Neural cell (in vitro differentiated cells): ENCODE results near the gene MRO. TPM values are rescaled to one million over a fixed set of nuclear protein-coding genes. Genes with fewer than 3 reads are reported as not detected.

Experiments used
- H2AFZ ChIP-seq: fragments of 200-600, 300-800 bp; sonication (generic), shearing (Covaris generic); 2 replicates; pipeline ENCODE4 v1.6.0; 2014; ENCODE audit warnings: low read depth, mild to moderate bottlenecking, antibody characterized with exemption, low read length, moderate library complexity
- H3F3A ChIP-seq: fragments of 200-600 bp; shearing (Covaris generic); 2 replicates; pipeline ENCODE4 v1.6.1; 2016; ENCODE audit warnings: mild to moderate bottlenecking, moderate library complexity, mixed read lengths, antibody characterized with exemption, low read length; ENCODE audit not compliant: insufficient read depth, poor library complexity, severe bottlenecking
- H3K27ac ChIP-seq: fragments of 200-600, 300-800 bp; sonication (generic), shearing (Covaris generic); 2 replicates; pipeline ENCODE4 v1.5.1; 2014; ENCODE audit warnings: mild to moderate bottlenecking, low read length, moderate library complexity
- H3K27me3 ChIP-seq: fragments of 300-800, 200-600 bp; sonication (generic), shearing (Covaris generic); 2 replicates; pipeline ENCODE4 v1.6.0; 2014; ENCODE audit warnings: mild to moderate bottlenecking, low read depth, low read length, moderate library complexity; ENCODE audit not compliant: insufficient read depth
- H3K36me3 ChIP-seq: fragments of 300-800, 200-600 bp; sonication (generic), shearing (Covaris generic); 2 replicates; pipeline ENCODE4 v1.5.1; 2014; ENCODE audit warnings: mild to moderate bottlenecking, antibody characterized with exemption, low read length, moderate library complexity; ENCODE audit not compliant: insufficient read depth
- H3K4me2 ChIP-seq: fragments of 300-800, 200-600 bp; sonication (generic), shearing (Covaris generic); 2 replicates; pipeline ENCODE4 v1.6.0; 2014; ENCODE audit warnings: mild to moderate bottlenecking, low read length
- H3K4me3 ChIP-seq: fragments of 300-800, 200-600 bp; sonication (generic), shearing (Covaris generic); 2 replicates; pipeline ENCODE4 v1.5.1; 2014; ENCODE audit warnings: mild to moderate bottlenecking, low read length, moderate library complexity
- H3K79me2 ChIP-seq: fragments of 200-600 bp; shearing (Covaris generic); replicated peaks from 2 replicates; pipeline ENCODE4 v1.6.0; 2014; ENCODE audit warnings: mild to moderate bottlenecking, low read length, moderate library complexity; ENCODE audit not compliant: insufficient read depth
- H3K9ac ChIP-seq: fragments of 300-800, 200-600 bp; sonication (generic), shearing (Covaris generic); 2 replicates; pipeline ENCODE4 v1.6.1; 2016; ENCODE audit warnings: mild to moderate bottlenecking, low read length, mixed read lengths
- H3K9me2 ChIP-seq: fragments of 200-600 bp; shearing (Covaris generic); 2 replicates; pipeline ENCODE4 v1.6.1; 2016; ENCODE audit warnings: mild to moderate bottlenecking, low read length, mixed read lengths; ENCODE audit not compliant: insufficient read depth
- H3K9me3 ChIP-seq: fragments of 200-600, 300-800 bp; sonication (generic), shearing (Covaris generic); 2 replicates; pipeline ENCODE4 v1.6.1; 2016; ENCODE audit warnings: mild to moderate bottlenecking, mixed run types, low read length, moderate library complexity, mixed read lengths
- H4K20me1 ChIP-seq: fragments of 200-600 bp; shearing (Covaris generic); 2 replicates; pipeline ENCODE4 v1.6.1; 2016; ENCODE audit warnings: mild to moderate bottlenecking, mixed run types; ENCODE audit not compliant: insufficient read depth
- EP300 ChIP-seq: fragments of 450-650 bp; conservative IDR thresholded peaks from 2 replicates; pipeline ENCODE4 v1.6.1; 2014; ENCODE audit warnings: antibody characterized with exemption, mild to moderate bottlenecking, moderate library complexity; ENCODE audit not compliant: poor library complexity, severe bottlenecking
- EZH2 ChIP-seq: fragments of 200-600, 300-800 bp; shearing (Covaris generic), sonication (generic); IDR thresholded peaks from 2 replicates; pipeline ENCODE4 v1.6.1; 2014; ENCODE audit warnings: antibody characterized with exemption, low read length, borderline replicate concordance, mild to moderate bottlenecking; ENCODE audit not compliant: insufficient read depth, poor library complexity, severe bottlenecking
- MXI1 ChIP-seq: fragments of 450-650 bp; conservative IDR thresholded peaks from 2 replicates; pipeline ENCODE4 v1.6.1; 2014; ENCODE audit warnings: antibody characterized with exemption, mild to moderate bottlenecking; ENCODE audit not compliant: poor library complexity, severe bottlenecking
- POLR2AphosphoS5 ChIP-seq: IDR thresholded peaks from 2 replicates; pipeline ENCODE4 v1.6.1; 2012
- RAD21 ChIP-seq: fragments of 450-650 bp; conservative IDR thresholded peaks from 2 replicates; pipeline ENCODE4 v1.6.1; 2014; ENCODE audit warnings: antibody characterized with exemption, mild to moderate bottlenecking, moderate library complexity
- REST ChIP-seq: IDR thresholded peaks from 2 replicates; pipeline ENCODE4 v1.6.1; 2012; ENCODE audit warnings: borderline replicate concordance
- SMC3 ChIP-seq: fragments of 450-650 bp; conservative IDR thresholded peaks from 2 replicates; pipeline ENCODE4 v1.6.1; 2014; ENCODE audit warnings: antibody characterized with exemption, mild to moderate bottlenecking, moderate library complexity; ENCODE audit not compliant: poor library complexity
- TAF1 ChIP-seq: IDR thresholded peaks from 2 replicates; pipeline ENCODE4 v1.6.1; 2012; ENCODE audit warnings: low read depth
- polyA plus RNA-seq: library from polyadenylated mRNA; depleted of rRNA; stranded (reverse); fragments of >200 nt; gene quantifications from 2 replicates; pipeline ENCODE4 v1.2.3, GENCODE V29; 2014
- TF ChIP-seq, protein P1 (sequence below): fragments of 450-650 bp; IDR thresholded peaks from 2 replicates; pipeline ENCODE4 v1.5.1; 2014; ENCODE audit warnings: antibody characterized with exemption, mild to moderate bottlenecking, moderate library complexity; ENCODE audit not compliant: poor library complexity, severe bottlenecking

MRO gene
- polyA plus RNA-seq, 1 donor from 2014 or later = not detected

GRCh38 chr18:50748243-50749229, 71.3 kb downstream of the MRO start:
- no peak overlapping the region for H2AFZ ChIP-seq

DNA sequence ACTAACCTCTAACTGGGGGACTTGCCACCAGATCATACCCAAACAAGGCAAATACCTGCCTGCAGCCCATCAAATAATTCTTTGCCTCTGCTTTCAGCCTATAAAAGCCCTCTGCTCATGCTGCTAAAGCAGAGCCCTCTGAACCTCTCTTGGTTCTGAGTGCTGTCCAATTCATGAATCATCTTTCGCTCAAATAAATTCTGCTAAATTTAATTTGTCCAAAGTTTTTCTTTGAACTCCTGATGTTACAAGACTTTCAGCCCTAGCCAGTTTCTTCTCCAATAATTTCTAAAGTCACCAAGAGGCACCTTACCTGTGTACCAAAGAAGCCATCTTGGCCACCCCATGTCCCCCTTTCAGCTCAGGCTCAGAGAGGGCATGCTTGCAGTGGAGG, 72.0 kb downstream of the MRO start:
- H3K4me2 ChIP-seq = no peak overlapping the region
- TF ChIP-seq EZH2 (no peak), TAF1 (no peak), POLR2AphosphoS5 (no peak), RAD21 (no peak), SMC3 (no peak), REST (no peak), EP300 (no peak), MXI1 (no peak)

More at GRCh38 chr18:50748243-50749229, 71.3 kb downstream of the MRO start:
- no peak overlapping the region for H3K9ac ChIP-seq
- no peak overlapping the region for H3K27ac ChIP-seq
- TF ChIP-seq REST (no peak), MXI1 (no peak), EP300 (no peak), TAF1 (no peak), POLR2AphosphoS5 (no peak), SMC3 (no peak), EZH2 (no peak), RAD21 (no peak)
- TF ChIP-seq, protein P1, sequence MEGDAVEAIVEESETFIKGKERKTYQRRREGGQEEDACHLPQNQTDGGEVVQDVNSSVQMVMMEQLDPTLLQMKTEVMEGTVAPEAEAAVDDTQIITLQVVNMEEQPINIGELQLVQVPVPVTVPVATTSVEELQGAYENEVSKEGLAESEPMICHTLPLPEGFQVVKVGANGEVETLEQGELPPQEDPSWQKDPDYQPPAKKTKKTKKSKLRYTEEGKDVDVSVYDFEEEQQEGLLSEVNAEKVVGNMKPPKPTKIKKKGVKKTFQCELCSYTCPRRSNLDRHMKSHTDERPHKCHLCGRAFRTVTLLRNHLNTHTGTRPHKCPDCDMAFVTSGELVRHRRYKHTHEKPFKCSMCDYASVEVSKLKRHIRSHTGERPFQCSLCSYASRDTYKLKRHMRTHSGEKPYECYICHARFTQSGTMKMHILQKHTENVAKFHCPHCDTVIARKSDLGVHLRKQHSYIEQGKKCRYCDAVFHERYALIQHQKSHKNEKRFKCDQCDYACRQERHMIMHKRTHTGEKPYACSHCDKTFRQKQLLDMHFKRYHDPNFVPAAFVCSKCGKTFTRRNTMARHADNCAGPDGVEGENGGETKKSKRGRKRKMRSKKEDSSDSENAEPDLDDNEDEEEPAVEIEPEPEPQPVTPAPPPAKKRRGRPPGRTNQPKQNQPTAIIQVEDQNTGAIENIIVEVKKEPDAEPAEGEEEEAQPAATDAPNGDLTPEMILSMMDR = no peak
- H3K27me3 ChIP-seq = no peaks in the 10 kb centered on the region
- H3F3A ChIP-seq = no peaks in the 10 kb centered on the region
- H3K9me3 ChIP-seq = no peaks in the 10 kb centered on the region
- no peaks in the 10 kb centered on the region for H3K36me3 ChIP-seq
- no peaks in the 10 kb centered on the region for H3K79me2 ChIP-seq
- H3K4me2 ChIP-seq = no peak overlapping the region
- H3K4me3 ChIP-seq = no peak overlapping the region
- H4K20me1 ChIP-seq = no peaks in the 10 kb centered on the region
- H3K9me2 ChIP-seq = no peaks in the 10 kb centered on the region

More for the DNA sequence above, 72.0 kb downstream of the MRO start:
- Histone ChIP-seq H3K9me3 (no peaks in the 10 kb centered on the region), H3K9ac (no peak overlapping the region), H3K79me2 (no peaks in the 10 kb centered on the region), H4K20me1 (no peaks in the 10 kb centered on the region), H3K4me3 (no peak overlapping the region), H3K36me3 (no peaks in the 10 kb centered on the region), H3K27me3 (no peaks in the 10 kb centered on the region), H3K27ac (no peak overlapping the region), H3F3A (no peaks in the 10 kb centered on the region), H3K9me2 (no peaks in the 10 kb centered on the region), H2AFZ (no peak overlapping the region)
